PC-9 (cell line): Measurements from ENCODE around the gene QSER1.

Experiments used
- CTCF ChIP-seq: fragments of 200-600 bp; sonication (generic); conservative IDR thresholded peaks from 2 replicates; pipeline ENCODE4 v1.6.1; 2017; ENCODE audit warnings: mixed run types, antibody characterized with exemption, mild to moderate bottlenecking, moderate library complexity
- EZH2 ChIP-seq: fragments of 200-600 bp; sonication (generic); IDR thresholded peaks from 2 replicates; pipeline ENCODE4 v1.8.0; 2017; ENCODE audit warnings: antibody characterized with exemption, low read depth

- TF ChIP-seq CTCF (no peak), EZH2 (no peak)
Observed at GRCh38 chr11:32911413-32911812, 18.8 kb downstream of the QSER1 start.
